PC-3 (cell line): Measurements from ENCODE around the gene CCDC7.

Experiments
- CTCF ChIP-seq: fragments of 300-600 bp; sonication (generic); conservative IDR thresholded peaks from 2 replicates; pipeline ENCODE4 v1.5.1; 2017; ENCODE audit warnings: antibody characterized with exemption, low read depth, mild to moderate bottlenecking, low read length
- EZH2 ChIP-seq: fragments of 300-600 bp; sonication (generic); IDR thresholded peaks from one replicate; pipeline ENCODE4 v1.6.1; 2017; ENCODE audit warnings: antibody characterized with exemption, mild to moderate bottlenecking, low read length; ENCODE audit not compliant: unreplicated experiment

DNA sequence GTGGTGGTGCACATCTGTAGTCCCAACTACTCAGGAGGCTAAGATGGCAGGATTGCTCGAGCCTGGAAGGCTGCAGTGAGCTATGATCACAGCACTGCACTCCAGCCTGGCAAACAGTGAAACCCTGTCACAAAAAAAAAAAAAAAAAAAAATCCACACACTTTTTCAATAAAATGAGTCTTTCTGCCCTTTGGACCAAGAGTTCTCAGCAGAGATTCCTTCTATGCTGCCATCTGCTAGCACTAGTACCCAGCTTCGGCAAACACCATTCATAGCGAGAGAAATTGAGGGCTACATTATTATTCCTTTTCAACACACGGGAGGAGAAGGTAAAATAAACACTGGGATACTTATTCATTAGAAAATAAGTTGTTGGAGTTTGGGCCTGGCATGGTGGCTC lies 43.4 kb upstream of the CCDC7 start:
- TF ChIP-seq CTCF (no peak), EZH2 (no peak)
